NB4 (cell line): ENCODE measurements around the gene DDX54.

Experiments
- CTCF ChIP-seq: IDR thresholded peaks from one replicate; pipeline ENCODE4 v1.5.1; 2012; ENCODE audit warnings: low read depth, low read length
- MAX ChIP-seq: IDR thresholded peaks from 2 replicates; pipeline ENCODE4 v1.6.1; 2011; ENCODE audit warnings: low read depth, low read length
- MYC ChIP-seq: IDR thresholded peaks from 2 replicates; pipeline ENCODE4 v1.6.1; 2011; ENCODE audit warnings: low read depth, low read length
- POLR2A ChIP-seq: IDR thresholded peaks from 2 replicates; pipeline ENCODE4 v1.6.1; 2011; ENCODE audit warnings: mild to moderate bottlenecking; ENCODE audit not compliant: insufficient read length; ENCODE audit errors: extremely low read depth

GRCh38 chr12:113161415-113162016 lies 23.8 kb downstream of the DDX54 start:
- TF ChIP-seq CTCF (no peak), POLR2A (no peak), MYC (no peak), MAX (no peak)
